NT2/D1 (cell line): Measurements from ENCODE around the gene DOK5.

ENCODE experiments used
- SUZ12 ChIP-seq: IDR thresholded peaks from 2 replicates; pipeline ENCODE4 v1.6.1; 2011; ENCODE audit not compliant: insufficient read length, insufficient read depth; ENCODE audit errors: extremely low read depth
- YY1 ChIP-seq: IDR thresholded peaks from 2 replicates; pipeline ENCODE4 v1.6.1; 2011; ENCODE audit not compliant: insufficient read length, insufficient read depth

- TF ChIP-seq YY1 (no peak), SUZ12 (no peak)
These were observed 158.3 kb downstream of the DOK5 start for GRCh38 chr20:54633374-54634355.
